KMS-11 (cell line): ENCODE data around the gene LIF.

Experiments used
- H2AFZ ChIP-seq: fragments of 200-600 bp; sonication (generic); 2 replicates; pipeline ENCODE4 v1.6.1; 2016; ENCODE audit warnings: antibody characterized with exemption, mixed run types, low read depth
- H3K27ac ChIP-seq: fragments of 200-600 bp; sonication (generic); 2 replicates; pipeline ENCODE4 v1.6.1; 2016; ENCODE audit warnings: mild to moderate bottlenecking, mixed run types
- H3K27me3 ChIP-seq: fragments of 200-600 bp; sonication (generic); 2 replicates; pipeline ENCODE4 v1.6.1; 2017; ENCODE audit warnings: mild to moderate bottlenecking, low read depth, mixed run types, moderate library complexity; ENCODE audit not compliant: insufficient read depth
- H3K36me3 ChIP-seq: fragments of 200-600 bp; sonication (generic); 2 replicates; pipeline ENCODE4 v1.6.1; 2017; ENCODE audit warnings: mild to moderate bottlenecking, mixed run types; ENCODE audit not compliant: insufficient read depth
- H3K4me1 ChIP-seq: fragments of 200-600 bp; sonication (generic); 2 replicates; pipeline ENCODE4 v1.6.1; 2016; ENCODE audit warnings: mild to moderate bottlenecking, low read depth, mixed run types; ENCODE audit not compliant: poor library complexity, severe bottlenecking
- H3K4me2 ChIP-seq: fragments of 200-600 bp; sonication (generic); 2 replicates; pipeline ENCODE4 v1.7.0; 2016; ENCODE audit warnings: mild to moderate bottlenecking, mixed run types
- H3K4me3 ChIP-seq: fragments of 200-600 bp; sonication (generic); IDR thresholded peaks from 2 replicates; pipeline ENCODE4 v1.6.1; 2017; ENCODE audit warnings: low read depth, low read length, mixed read lengths; ENCODE audit not compliant: insufficient read depth
- H3K79me2 ChIP-seq: fragments of 200-600 bp; sonication (generic); 2 replicates; pipeline ENCODE4 v1.6.1; 2016; ENCODE audit warnings: low read depth, mixed run types; ENCODE audit not compliant: insufficient read depth
- H3K9ac ChIP-seq: fragments of 200-600 bp; sonication (generic); 2 replicates; pipeline ENCODE4 v1.6.1; 2016; ENCODE audit warnings: mild to moderate bottlenecking, mixed run types
- H4K20me1 ChIP-seq: fragments of 200-600 bp; sonication (generic); 2 replicates; pipeline ENCODE4 v1.6.1; 2016; ENCODE audit warnings: mild to moderate bottlenecking, mixed run types; ENCODE audit not compliant: insufficient read depth
- CTCF ChIP-seq: fragments of 200-600 bp; sonication (generic); conservative IDR thresholded peaks from 2 replicates; pipeline ENCODE4 v1.6.1; 2017; ENCODE audit warnings: low read depth, mild to moderate bottlenecking, antibody characterized with exemption, low read length, moderate library complexity, mixed read lengths

LIF gene

GRCh38 chr22:30250039-30250565, 3.5 kb upstream of the LIF start:
- Histone ChIP-seq H3K4me3 (no peak overlapping the region), H3K4me1 (no peaks in the 10 kb centered on the region), H2AFZ (no peak overlapping the region), H3K4me2 (no peak overlapping the region), H3K9ac (no peak overlapping the region), H3K79me2 (no peaks in the 10 kb centered on the region), H3K27ac (no peak overlapping the region), H3K36me3 (no peaks in the 10 kb centered on the region), H4K20me1 (no peaks in the 10 kb centered on the region), H3K27me3 (peaks cover 34% of the 10 kb centered on the region)
- no peak for TF ChIP-seq CTCF

GRCh38 chr22:30249049-30250038, 2.8 kb upstream of the LIF start:
- Histone ChIP-seq H4K20me1 (no peaks in the 10 kb centered on the region), H3K79me2 (no peaks in the 10 kb centered on the region), H3K36me3 (no peaks in the 10 kb centered on the region), H3K4me3 (no peak overlapping the region), H3K27ac (no peak overlapping the region), H3K27me3 (peaks cover 38% of the 10 kb centered on the region), H3K9ac (no peak overlapping the region), H3K4me2 (no peak overlapping the region), H2AFZ (no peak overlapping the region), H3K4me1 (no peaks in the 10 kb centered on the region)
- TF ChIP-seq CTCF, result no peak

GRCh38 chr22:30248484-30248883, 1.9 kb upstream of the LIF start:
- Histone ChIP-seq H3K4me3 (no peak overlapping the region), H2AFZ (no peak overlapping the region), H3K36me3 (no peaks in the 10 kb centered on the region), H3K79me2 (no peaks in the 10 kb centered on the region), H3K4me1 (no peaks in the 10 kb centered on the region), H3K27me3 (peaks cover 38% of the 10 kb centered on the region), H3K4me2 (no peak overlapping the region), H3K9ac (no peak overlapping the region), H4K20me1 (no peaks in the 10 kb centered on the region), H3K27ac (no peak overlapping the region)
- no peak for TF ChIP-seq CTCF

GRCh38 chr22:30247974-30248373, 1.4 kb upstream of the LIF start:
- H3K36me3 ChIP-seq, result no peaks in the 10 kb centered on the region
- peaks cover 38% of the 10 kb centered on the region for H3K27me3 ChIP-seq
- no peak overlapping the region for H3K4me2 ChIP-seq
- no peak overlapping the region for H3K4me3 ChIP-seq
- H3K27ac ChIP-seq, result no peak overlapping the region
- no peaks in the 10 kb centered on the region for H3K4me1 ChIP-seq
- no peak for TF ChIP-seq CTCF
- H3K79me2 ChIP-seq, result no peaks in the 10 kb centered on the region
- H3K9ac ChIP-seq, result no peak overlapping the region
- H4K20me1 ChIP-seq, result no peaks in the 10 kb centered on the region
- no peak overlapping the region for H2AFZ ChIP-seq
